Ishikawa (cell line): ENCODE measurements around the gene CEACAM8.

ENCODE experiments used
- CEBPB ChIP-seq: IDR thresholded peaks from 2 replicates; pipeline ENCODE4 v1.6.1; 2012
- CREB1 ChIP-seq: IDR thresholded peaks from 2 replicates; pipeline ENCODE4 v1.6.1; 2012; ENCODE audit warnings: low read depth
- EGR1 ChIP-seq: IDR thresholded peaks from 2 replicates; pipeline ENCODE4 v1.6.1; 2012
- EP300 ChIP-seq: IDR thresholded peaks from 2 replicates; pipeline ENCODE4 v1.6.1; 2012; ENCODE audit warnings: borderline replicate concordance
- FOXM1 ChIP-seq: IDR thresholded peaks from 2 replicates; pipeline ENCODE4 v1.6.1; 2012; ENCODE audit warnings: low read depth, borderline replicate concordance
- MAX ChIP-seq: IDR thresholded peaks from 2 replicates; pipeline ENCODE4 v1.6.1; 2012
- NFIC ChIP-seq: IDR thresholded peaks from 2 replicates; pipeline ENCODE4 v1.6.1; 2012
- RAD21 ChIP-seq: IDR thresholded peaks from 2 replicates; pipeline ENCODE4 v1.6.1; 2012; ENCODE audit warnings: low read depth
- REST ChIP-seq: IDR thresholded peaks from 2 replicates; pipeline ENCODE4 v1.6.1; 2012; ENCODE audit warnings: low read depth, mild to moderate bottlenecking
- TAF1 ChIP-seq: IDR thresholded peaks from 2 replicates; pipeline ENCODE4 v1.6.1; 2012; ENCODE audit warnings: low read depth, mild to moderate bottlenecking
- TCF12 ChIP-seq: IDR thresholded peaks from 2 replicates; pipeline ENCODE4 v1.6.1; 2012; ENCODE audit warnings: low read depth
- TEAD4 ChIP-seq: IDR thresholded peaks from 2 replicates; pipeline ENCODE4 v1.6.1; 2012
- USF1 ChIP-seq: IDR thresholded peaks from 2 replicates; pipeline ENCODE4 v1.6.1; 2012
- YY1 ChIP-seq: IDR thresholded peaks from 2 replicates; pipeline ENCODE4 v1.6.1; 2012; ENCODE audit warnings: low read depth
- ZBTB7A ChIP-seq: IDR thresholded peaks from 2 replicates; pipeline ENCODE4 v1.6.1; 2012; ENCODE audit warnings: low read depth

The CEACAM8 gene

GRCh38 chr19:42558450-42559150 is 36.1 kb downstream of the CEACAM8 start:
- TF ChIP-seq REST, result no peak
- no peak for TF ChIP-seq TEAD4
- no peak for TF ChIP-seq CREB1
- TF ChIP-seq TCF12, result no peak
- no peak for TF ChIP-seq ZBTB7A
- no peak for TF ChIP-seq TAF1
- TF ChIP-seq CEBPB, result no peak
- TF ChIP-seq EGR1, result no peak
- no peak for TF ChIP-seq RAD21
- no peak for TF ChIP-seq USF1

- TF ChIP-seq TCF12 (no peak), CREB1 (no peak), REST (no peak), FOXM1 (no peak), YY1 (no peak), EGR1 (no peak), MAX (no peak), CEBPB (no peak)
Observed at GRCh38 chr19:42555801-42556200, 38.9 kb downstream of the CEACAM8 start.

GRCh38 chr19:42555317-42555716 is 39.4 kb downstream of the CEACAM8 start:
- TF ChIP-seq MAX (no peak), EP300 (no peak), YY1 (no peak)

GRCh38 chr19:42554046-42554575 is 40.6 kb downstream of the CEACAM8 start:
- TF ChIP-seq EP300 (no peak), EGR1 (no peak), CREB1 (no peak), NFIC (no peak), CEBPB (no peak), TAF1 (no peak)

- TF ChIP-seq CREB1, result no peak
- TF ChIP-seq ZBTB7A, result no peak
- no peak for TF ChIP-seq MAX
- TF ChIP-seq TAF1, result no peak
Observed at GRCh38 chr19:42553292-42554045, 41.3 kb downstream of the CEACAM8 start.

GRCh38 chr19:42552086-42553065 is 42.3 kb downstream of the CEACAM8 start:
- TF ChIP-seq CEBPB (no peak), REST (no peak), TEAD4 (no peak), RAD21 (no peak), MAX (no peak), USF1 (no peak), FOXM1 (no peak)
